ENCODE data around the gene CDC25C. TPM values are rescaled to one million over a fixed set of nuclear protein-coding genes. Genes with fewer than 3 reads are reported as not detected.

The CDC25C gene
- polyA plus RNA-seq, 2 of the 4 experiments (the other 2 are of a cell fraction): 12.6 to 19.3 TPM

DNA sequence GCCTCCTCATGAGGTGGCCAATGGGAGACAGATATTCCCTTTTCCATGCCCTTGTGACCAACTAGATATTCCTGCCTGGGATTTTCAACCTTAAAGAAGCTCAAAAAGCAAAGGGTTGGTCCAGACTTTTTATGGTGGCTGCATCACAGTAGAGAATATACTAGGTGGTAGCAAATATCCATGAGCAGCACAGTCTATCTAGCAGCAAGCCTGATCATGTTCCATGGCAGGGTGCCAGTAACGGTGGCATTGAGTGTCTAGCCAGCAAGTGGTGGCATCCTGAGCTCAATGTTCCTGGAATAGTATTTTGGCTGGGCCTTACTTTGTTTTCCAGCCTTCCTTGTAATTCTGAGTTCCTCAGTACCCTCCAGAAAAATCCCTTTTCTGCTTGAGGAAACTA lies 25.8 kb downstream of the CDC25C start:
- Histone ChIP-seq H3K9me3 (no peaks in the 10 kb centered on the region), H3K4me3 (no peak overlapping the region), H3K27ac (no peak overlapping the region), H3K4me2 (no peak overlapping the region), H3K4me1 (peaks cover 6% of the 10 kb centered on the region; the same call in 1 of the 3 replicates)
- peak in 1 of 2 experiments; percentile 24 for DNase-seq (ENCODE audit: low read depth in 1 of 2, low spot score in 1 of 2)
- FAIRE-seq: no peak
- POLR2A ChIA-PET: interaction anchor here (0.6 kb wide), 1 partner anchor 91 kb away, joined by 3 read pairs; no protein-coding TSS in a partner anchor
- 74% methylated on average over 1 of the region's 1 CpG for WGBS (ENCODE audit: missing lambda C conversion rate)
- CTCF ChIA-PET: no interaction called here
- ATAC-seq: no peak
- TF ChIP-seq TP53 (CRISPR knock-in tag; IDR thresholded peaks at IDR 0.05): no peak

DNA sequence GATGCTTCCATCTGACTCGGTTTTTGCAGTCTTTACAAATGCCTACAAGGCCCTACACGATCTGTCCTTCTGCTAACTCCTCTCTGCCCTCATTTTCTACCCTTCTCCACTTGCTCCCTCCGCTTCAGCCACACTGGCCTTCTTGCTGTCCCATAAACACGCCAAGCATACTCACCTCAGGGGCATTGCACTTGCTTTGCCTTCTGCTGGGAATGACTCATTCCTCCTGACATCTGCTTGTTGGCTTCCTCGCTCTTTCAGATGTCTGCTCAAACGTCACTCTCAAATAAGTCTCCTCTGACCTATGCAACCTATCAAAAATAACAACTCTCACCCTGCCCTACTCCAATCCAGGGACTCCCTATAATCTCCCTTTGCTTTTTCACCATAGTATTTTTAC lies 28.2 kb downstream of the CDC25C start:
- WGBS (ENCODE audit: missing lambda C conversion rate): 65% methylated on average over 6 of the region's 6 CpGs
- Histone ChIP-seq H3K9me3 (no peaks in the 10 kb centered on the region), H3K4me2 (no peak overlapping the region), H3K27ac (no peak overlapping the region), H3K4me1 (no peaks in the 10 kb centered on the region), H3K4me3 (no peak overlapping the region)
- CTCF ChIA-PET: interaction anchor here (1.0 kb wide), 1 partner anchor 49 kb away, joined by 5 read pairs; no protein-coding TSS in a partner anchor
- POLR2A ChIA-PET: no interaction called here
- DNase-seq (ENCODE audit: low read depth in 1 of 2, low spot score in 1 of 2) (no peak), FAIRE-seq (no peak), ATAC-seq (peak in 1 of 2 experiments; percentile 37; a peak in 2 of 6 replicates)
- TF ChIP-seq CEBPB (IDR thresholded peaks at IDR 0.05): no peak
- no peak for TF ChIP-seq FOSL2 (IDR thresholded peaks at IDR 0.05)
- TF ChIP-seq FOSL2 (CRISPR knock-in tag; IDR thresholded peaks at IDR 0.05): no peak
- no peak for TF ChIP-seq ZC3H11A (IDR thresholded peaks at IDR 0.05)
- TF ChIP-seq CHD4 (IDR thresholded peaks at IDR 0.05; ENCODE audit: borderline replicate concordance): no peak
- TF ChIP-seq, protein P1, sequence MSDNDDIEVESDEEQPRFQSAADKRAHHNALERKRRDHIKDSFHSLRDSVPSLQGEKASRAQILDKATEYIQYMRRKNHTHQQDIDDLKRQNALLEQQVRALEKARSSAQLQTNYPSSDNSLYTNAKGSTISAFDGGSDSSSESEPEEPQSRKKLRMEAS (IDR thresholded peaks at IDR 0.05): no peak
- TF ChIP-seq NPAS2 (CRISPR knock-in tag; IDR thresholded peaks at IDR 0.05; ENCODE audit: borderline replicate concordance): no peak
- no peak for TF ChIP-seq FOXS1 (CRISPR knock-in tag; IDR thresholded peaks at IDR 0.05)
- TF ChIP-seq HOXB5 (CRISPR knock-in tag; IDR thresholded peaks at IDR 0.05): no peak
- TF ChIP-seq CBX2 (IDR thresholded peaks at IDR 0.05; ENCODE audit: borderline replicate concordance, low read depth): no peak
- TF ChIP-seq, protein P2, sequence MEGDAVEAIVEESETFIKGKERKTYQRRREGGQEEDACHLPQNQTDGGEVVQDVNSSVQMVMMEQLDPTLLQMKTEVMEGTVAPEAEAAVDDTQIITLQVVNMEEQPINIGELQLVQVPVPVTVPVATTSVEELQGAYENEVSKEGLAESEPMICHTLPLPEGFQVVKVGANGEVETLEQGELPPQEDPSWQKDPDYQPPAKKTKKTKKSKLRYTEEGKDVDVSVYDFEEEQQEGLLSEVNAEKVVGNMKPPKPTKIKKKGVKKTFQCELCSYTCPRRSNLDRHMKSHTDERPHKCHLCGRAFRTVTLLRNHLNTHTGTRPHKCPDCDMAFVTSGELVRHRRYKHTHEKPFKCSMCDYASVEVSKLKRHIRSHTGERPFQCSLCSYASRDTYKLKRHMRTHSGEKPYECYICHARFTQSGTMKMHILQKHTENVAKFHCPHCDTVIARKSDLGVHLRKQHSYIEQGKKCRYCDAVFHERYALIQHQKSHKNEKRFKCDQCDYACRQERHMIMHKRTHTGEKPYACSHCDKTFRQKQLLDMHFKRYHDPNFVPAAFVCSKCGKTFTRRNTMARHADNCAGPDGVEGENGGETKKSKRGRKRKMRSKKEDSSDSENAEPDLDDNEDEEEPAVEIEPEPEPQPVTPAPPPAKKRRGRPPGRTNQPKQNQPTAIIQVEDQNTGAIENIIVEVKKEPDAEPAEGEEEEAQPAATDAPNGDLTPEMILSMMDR (IDR thresholded peaks at IDR 0.05): no peak
- no peak for TF ChIP-seq NFE2L2 (conservative IDR thresholded peaks at IDR 0.05; ENCODE audit: low read length)
- TF ChIP-seq, protein P3, sequence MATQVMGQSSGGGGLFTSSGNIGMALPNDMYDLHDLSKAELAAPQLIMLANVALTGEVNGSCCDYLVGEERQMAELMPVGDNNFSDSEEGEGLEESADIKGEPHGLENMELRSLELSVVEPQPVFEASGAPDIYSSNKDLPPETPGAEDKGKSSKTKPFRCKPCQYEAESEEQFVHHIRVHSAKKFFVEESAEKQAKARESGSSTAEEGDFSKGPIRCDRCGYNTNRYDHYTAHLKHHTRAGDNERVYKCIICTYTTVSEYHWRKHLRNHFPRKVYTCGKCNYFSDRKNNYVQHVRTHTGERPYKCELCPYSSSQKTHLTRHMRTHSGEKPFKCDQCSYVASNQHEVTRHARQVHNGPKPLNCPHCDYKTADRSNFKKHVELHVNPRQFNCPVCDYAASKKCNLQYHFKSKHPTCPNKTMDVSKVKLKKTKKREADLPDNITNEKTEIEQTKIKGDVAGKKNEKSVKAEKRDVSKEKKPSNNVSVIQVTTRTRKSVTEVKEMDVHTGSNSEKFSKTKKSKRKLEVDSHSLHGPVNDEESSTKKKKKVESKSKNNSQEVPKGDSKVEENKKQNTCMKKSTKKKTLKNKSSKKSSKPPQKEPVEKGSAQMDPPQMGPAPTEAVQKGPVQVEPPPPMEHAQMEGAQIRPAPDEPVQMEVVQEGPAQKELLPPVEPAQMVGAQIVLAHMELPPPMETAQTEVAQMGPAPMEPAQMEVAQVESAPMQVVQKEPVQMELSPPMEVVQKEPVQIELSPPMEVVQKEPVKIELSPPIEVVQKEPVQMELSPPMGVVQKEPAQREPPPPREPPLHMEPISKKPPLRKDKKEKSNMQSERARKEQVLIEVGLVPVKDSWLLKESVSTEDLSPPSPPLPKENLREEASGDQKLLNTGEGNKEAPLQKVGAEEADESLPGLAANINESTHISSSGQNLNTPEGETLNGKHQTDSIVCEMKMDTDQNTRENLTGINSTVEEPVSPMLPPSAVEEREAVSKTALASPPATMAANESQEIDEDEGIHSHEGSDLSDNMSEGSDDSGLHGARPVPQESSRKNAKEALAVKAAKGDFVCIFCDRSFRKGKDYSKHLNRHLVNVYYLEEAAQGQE (IDR thresholded peaks at IDR 0.05): no peak
- TF ChIP-seq, protein P4, sequence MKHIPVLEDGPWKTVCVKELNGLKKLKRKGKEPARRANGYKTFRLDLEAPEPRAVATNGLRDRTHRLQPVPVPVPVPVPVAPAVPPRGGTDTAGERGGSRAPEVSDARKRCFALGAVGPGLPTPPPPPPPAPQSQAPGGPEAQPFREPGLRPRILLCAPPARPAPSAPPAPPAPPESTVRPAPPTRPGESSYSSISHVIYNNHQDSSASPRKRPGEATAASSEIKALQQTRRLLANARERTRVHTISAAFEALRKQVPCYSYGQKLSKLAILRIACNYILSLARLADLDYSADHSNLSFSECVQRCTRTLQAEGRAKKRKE (CRISPR knock-in tag; IDR thresholded peaks at IDR 0.05; ENCODE audit: low read depth): no peak
- TF ChIP-seq JUNB (IDR thresholded peaks at IDR 0.05): no peak
- TF ChIP-seq FOSB (CRISPR knock-in tag; IDR thresholded peaks at IDR 0.05): no peak
- no peak for TF ChIP-seq ESRRA (IDR thresholded peaks at IDR 0.05; ENCODE audit: borderline replicate concordance, low read length)
- no peak for TF ChIP-seq RCOR1 (IDR thresholded peaks at IDR 0.05; ENCODE audit: low read depth, low read length)
- TF ChIP-seq, protein P5, sequence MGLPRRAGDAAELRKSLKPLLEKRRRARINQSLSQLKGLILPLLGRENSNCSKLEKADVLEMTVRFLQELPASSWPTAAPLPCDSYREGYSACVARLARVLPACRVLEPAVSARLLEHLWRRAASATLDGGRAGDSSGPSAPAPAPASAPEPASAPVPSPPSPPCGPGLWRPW (IDR thresholded peaks at IDR 0.05): no peak
- no peak for TF ChIP-seq SREBF2 (IDR thresholded peaks at IDR 0.05)
- no peak for TF ChIP-seq EHMT2 (IDR thresholded peaks at IDR 0.05; ENCODE audit: low read depth)

All from A549 (cell line).